ENCODE measurements around the gene MT1A. TPM values are rescaled to one million over a fixed set of nuclear protein-coding genes. Genes with fewer than 3 reads are reported as not detected.

Gene MT1A
- total RNA-seq, 2 experiments from 2014 or later = not detected

- CTCF ChIA-PET = interaction anchor here (1.1 kb wide), 1 partner anchor 10 kb away, joined by 3 read pairs; the partner anchor contains the start of gene MT1E
- DNase-seq = no peak
- peaks cover 90% of the 10 kb centered on the region for H3K27me3 Mint-ChIP-seq
- H3K36me3 Mint-ChIP-seq (ENCODE audit: low read depth) = no peaks in the 10 kb centered on the region
- H3K27ac Mint-ChIP-seq = no peak overlapping the region
- peaks cover 37% of the 10 kb centered on the region for H3K4me1 Mint-ChIP-seq
- H3K9me3 Mint-ChIP-seq = no peaks in the 10 kb centered on the region
- no peak overlapping the region for H3K4me3 Mint-ChIP-seq
- POLR2A ChIA-PET = no interaction called here
Observed at GRCh38 chr16:56635441-56635967, 3.0 kb upstream of the MT1A start.

DNA sequence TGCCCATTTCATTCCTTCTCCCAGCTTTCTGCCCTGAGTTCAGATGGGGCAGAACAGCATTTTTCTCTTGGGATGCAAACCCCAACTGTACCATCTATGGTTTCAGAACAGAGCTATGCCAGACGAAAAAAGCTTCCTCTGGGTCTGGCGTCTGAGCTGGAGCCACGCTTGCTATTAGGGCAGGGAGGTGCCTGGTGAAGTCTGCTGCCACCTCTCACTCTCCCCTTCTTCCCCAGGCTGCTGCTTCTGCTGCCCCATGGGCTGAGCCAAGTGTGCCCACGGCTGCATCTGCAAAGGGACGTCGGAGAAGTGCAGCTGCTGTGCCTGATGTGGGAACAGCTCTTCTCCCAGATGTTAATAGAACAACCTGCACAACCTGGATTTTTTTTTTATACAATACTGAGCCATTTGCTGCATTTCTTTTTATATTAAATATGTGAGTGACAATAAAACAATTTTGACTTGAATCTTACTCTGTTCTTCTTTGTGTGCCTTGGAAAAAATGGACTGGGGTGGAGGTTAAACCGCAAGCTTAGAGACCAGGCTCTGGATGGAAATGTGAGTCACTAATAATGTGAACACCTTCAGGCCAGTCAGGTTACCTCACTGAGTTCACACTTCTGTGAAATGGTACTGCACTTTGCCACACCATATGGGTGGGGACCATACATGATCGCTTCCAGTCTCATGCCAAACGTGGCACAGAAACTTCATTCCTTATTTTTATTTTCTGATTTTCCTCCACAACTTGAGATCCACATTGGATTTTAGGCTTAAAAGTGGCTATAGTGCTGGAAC lies 1.7 kb upstream of the MT1A start:
- Mint-ChIP-seq H3K27me3 (peaks cover 86% of the 10 kb centered on the region), H3K36me3 (ENCODE audit: low read depth) (no peaks in the 10 kb centered on the region), H3K4me1 (peaks cover 35% of the 10 kb centered on the region), H3K9me3 (no peaks in the 10 kb centered on the region), H3K27ac (no peak overlapping the region), H3K4me3 (no peak overlapping the region)
- ChIA-PET CTCF (interaction anchor here (1.3 kb wide), 1 partner anchor 65 kb away, joined by 4 read pairs; no protein-coding TSS in a partner anchor), POLR2A (interaction anchor here (0.6 to 2.4 kb wide), 3 partner anchors 12 to 46 kb away, joined by 3 to 9 read pairs (median 3); partner anchors contain the start of genes MT1E and MT1X)
- DNase-seq = no peak

- CTCF ChIA-PET = no interaction called here
- no peak for DNase-seq
- Mint-ChIP-seq H3K4me1 (peaks cover 47% of the 10 kb centered on the region), H3K9me3 (no peaks in the 10 kb centered on the region), H3K4me3 (no peak overlapping the region), H3K36me3 (ENCODE audit: low read depth) (no peaks in the 10 kb centered on the region), H3K27ac (no peak overlapping the region), H3K27me3 (peaks cover 81% of the 10 kb centered on the region)
- POLR2A ChIA-PET = no interaction called here
Observed at GRCh38 chr16:56639045-56639444, 579 bp downstream of the MT1A start.

GRCh38 chr16:56640076-56640475 lies 1.6 kb downstream of the MT1A start:
- peaks cover 45% of the 10 kb centered on the region for H3K4me1 Mint-ChIP-seq
- POLR2A ChIA-PET = interaction anchor here (0.5 to 1.2 kb wide), 2 partner anchors 292 to 1645 kb away, joined by 3 read pairs; partner anchors contain the start of gene HERPUD1

GRCh38 chr16:56641166-56641565 lies 2.7 kb downstream of the MT1A start:
- POLR2A ChIA-PET = interaction anchor here (0.9 to 1.2 kb wide), 2 partner anchors 20 to 290 kb away, joined by 3 read pairs; partner anchors contain the start of gene HERPUD1
- Mint-ChIP-seq H3K27me3 (peaks cover 75% of the 10 kb centered on the region), H3K4me3 (no peak overlapping the region), H3K27ac (no peak overlapping the region), H3K36me3 (ENCODE audit: low read depth) (no peaks in the 10 kb centered on the region), H3K4me1 (peaks cover 38% of the 10 kb centered on the region), H3K9me3 (no peaks in the 10 kb centered on the region)
- DNase-seq = no peak
- CTCF ChIA-PET = interaction anchor here (4.0 kb wide), 1 partner anchor 61 kb away, joined by 32 read pairs; no protein-coding TSS in a partner anchor

More at GRCh38 chr16:56640076-56640475, 1.6 kb downstream of the MT1A start:
- H3K9me3 Mint-ChIP-seq = no peaks in the 10 kb centered on the region
- peaks cover 76% of the 10 kb centered on the region for H3K27me3 Mint-ChIP-seq
- no peaks in the 10 kb centered on the region for H3K36me3 Mint-ChIP-seq (ENCODE audit: low read depth)
- no peak overlapping the region for H3K4me3 Mint-ChIP-seq
- CTCF ChIA-PET = no interaction called here
- no peak for DNase-seq
- no peak overlapping the region for H3K27ac Mint-ChIP-seq

GRCh38 chr16:56643080-56643778 lies 4.8 kb downstream of the MT1A start:
- Mint-ChIP-seq H3K36me3 (ENCODE audit: low read depth) (no peaks in the 10 kb centered on the region), H3K4me1 (peaks cover 24% of the 10 kb centered on the region), H3K9me3 (no peaks in the 10 kb centered on the region), H3K27me3 (peaks cover 68% of the 10 kb centered on the region), H3K27ac (no peak overlapping the region), H3K4me3 (peak overlapping the region; percentile 58)
- peak; percentile 85 for DNase-seq
- POLR2A ChIA-PET = interaction anchor here (0.7 to 1.9 kb wide), 8 partner anchors 9 to 40 kb away, joined by 3 to 12 read pairs (median 4); partner anchors contain the start of genes MT1E, MT1F, MT1X and MT2A
- CTCF ChIA-PET = interaction anchor here (0.5 to 4.0 kb wide), 25 partner anchors 10 to 172 kb away, joined by 3 to 32 read pairs (median 4); partner anchors contain the start of genes MT1E, MT1F, MT1X and MT2A

GRCh38 chr16:56643833-56644232 lies 5.4 kb downstream of the MT1A start:
- no peaks in the 10 kb centered on the region for H3K9me3 Mint-ChIP-seq
- peaks cover 70% of the 10 kb centered on the region for H3K27me3 Mint-ChIP-seq
- no peak overlapping the region for H3K27ac Mint-ChIP-seq
- ChIA-PET POLR2A (interaction anchor here (0.7 to 1.9 kb wide), 7 partner anchors 9 to 39 kb away, joined by 3 to 12 read pairs (median 4); partner anchors contain the start of genes MT1E, MT1F, MT1X and MT2A), CTCF (interaction anchor here (0.5 to 4.0 kb wide), 24 partner anchors 10 to 171 kb away, joined by 3 to 32 read pairs (median 4); partner anchors contain the start of genes MT1E, MT1F, MT1X and MT2A)
- H3K4me1 Mint-ChIP-seq = peaks cover 22% of the 10 kb centered on the region
- H3K36me3 Mint-ChIP-seq (ENCODE audit: low read depth) = no peaks in the 10 kb centered on the region
- peak overlapping the region; percentile 58 for H3K4me3 Mint-ChIP-seq
- no peak for DNase-seq

GRCh38 chr16:56645311-56645710 lies 6.8 kb downstream of the MT1A start:
- POLR2A ChIA-PET = no interaction called here
- no peaks in the 10 kb centered on the region for H3K36me3 Mint-ChIP-seq (ENCODE audit: low read depth)
- peaks cover 68% of the 10 kb centered on the region for H3K27me3 Mint-ChIP-seq
- H3K27ac Mint-ChIP-seq = no peak overlapping the region
- H3K9me3 Mint-ChIP-seq = no peaks in the 10 kb centered on the region
- H3K4me3 Mint-ChIP-seq = no peak overlapping the region
- DNase-seq = no peak
- H3K4me1 Mint-ChIP-seq = peaks cover 22% of the 10 kb centered on the region
- CTCF ChIA-PET = no interaction called here

GRCh38 chr16:56645838-56646237 lies 7.4 kb downstream of the MT1A start:
- ChIA-PET POLR2A (no interaction called here), CTCF (no interaction called here)
- Mint-ChIP-seq H3K4me1 (peaks cover 22% of the 10 kb centered on the region), H3K4me3 (no peak overlapping the region), H3K27ac (no peak overlapping the region), H3K36me3 (ENCODE audit: low read depth) (no peaks in the 10 kb centered on the region), H3K27me3 (peaks cover 65% of the 10 kb centered on the region), H3K9me3 (no peaks in the 10 kb centered on the region)
- no peak for DNase-seq

DNA sequence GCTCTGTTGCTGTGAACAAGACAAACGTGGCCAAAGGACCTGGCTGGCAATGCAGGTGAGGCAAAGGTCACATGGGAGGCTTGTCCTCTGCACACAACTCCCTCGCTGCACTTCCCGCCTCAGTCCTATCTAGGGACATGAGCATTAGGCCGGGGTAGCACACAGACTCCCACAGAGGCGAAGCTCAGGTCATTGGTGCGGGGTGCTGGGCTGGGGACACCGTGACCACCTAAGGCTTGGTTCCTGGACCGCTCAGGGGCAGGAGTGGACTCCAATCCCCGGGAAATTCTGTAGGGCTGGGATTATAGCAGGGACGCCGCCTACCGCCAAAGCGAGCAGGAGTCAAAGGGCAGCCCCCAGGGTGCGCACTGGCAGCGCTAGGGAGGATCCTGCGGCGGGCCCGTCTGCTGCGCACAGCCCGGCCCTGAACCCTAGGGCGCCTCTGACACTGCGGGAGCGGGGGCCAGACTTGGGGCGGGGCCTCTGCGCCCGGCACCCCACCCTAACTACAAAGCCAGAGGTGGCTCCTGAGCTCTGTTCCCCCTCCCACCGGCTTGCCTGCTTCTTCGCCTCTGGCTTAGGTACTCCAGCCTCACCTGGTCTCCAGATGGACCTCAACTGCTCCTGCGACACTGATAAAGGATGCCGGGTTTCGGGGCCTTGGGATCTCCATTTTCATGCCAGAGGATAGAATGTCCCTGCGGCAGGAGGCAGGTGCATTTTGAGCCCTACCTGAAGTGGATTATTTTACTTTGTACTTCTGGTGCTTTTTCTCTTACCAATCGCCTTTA lies 9.4 kb downstream of the MT1A start:
- Mint-ChIP-seq H3K9me3 (no peaks in the 10 kb centered on the region), H3K27ac (no peak overlapping the region), H3K4me3 (no peak overlapping the region), H3K36me3 (ENCODE audit: low read depth) (no peaks in the 10 kb centered on the region), H3K4me1 (peaks cover 15% of the 10 kb centered on the region), H3K27me3 (peaks cover 67% of the 10 kb centered on the region)
- no peak for DNase-seq
- ChIA-PET POLR2A (interaction anchor here (1.6 kb wide), 1 partner anchor 22 kb away, joined by 4 read pairs; the partner anchor contains the start of gene MT1E), CTCF (interaction anchor here (0.6 kb wide), 1 partner anchor 1691 kb away, joined by 3 read pairs; no protein-coding TSS in a partner anchor)

- ChIA-PET POLR2A (interaction anchor here (0.6 to 1.6 kb wide), 3 partner anchors 8 to 24 kb away, joined by 3 to 4 read pairs (median 3); partner anchors contain the start of genes MT1E and MT1F), CTCF (no interaction called here)
- Mint-ChIP-seq H3K9me3 (no peaks in the 10 kb centered on the region), H3K4me3 (no peak overlapping the region), H3K27me3 (peaks cover 65% of the 10 kb centered on the region), H3K36me3 (ENCODE audit: low read depth) (no peaks in the 10 kb centered on the region), H3K4me1 (peaks cover under 1% of the 10 kb centered on the region), H3K27ac (no peak overlapping the region)
- DNase-seq = no peak
Observed at GRCh38 chr16:56649271-56649670, 10.8 kb downstream of the MT1A start.

DNA sequence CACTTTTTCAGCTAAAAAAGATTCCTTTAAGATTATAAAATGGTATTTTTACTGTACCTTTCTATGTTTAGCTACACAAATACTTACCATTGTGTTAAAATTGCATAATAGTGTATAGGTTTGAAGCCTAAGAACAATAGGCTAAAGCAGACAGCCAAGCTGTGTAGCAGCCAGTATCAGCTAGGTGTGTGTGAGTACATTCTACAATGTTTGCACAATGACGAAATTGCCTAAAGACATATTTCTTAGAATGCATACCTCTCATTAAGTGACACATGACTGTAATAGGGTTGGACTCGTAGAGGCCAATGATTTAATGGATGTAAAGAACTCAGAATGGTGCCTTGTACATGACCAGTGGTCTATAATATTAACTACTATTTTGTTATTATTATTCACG lies 11.4 kb downstream of the MT1A start:
- peaks cover 64% of the 10 kb centered on the region for H3K27me3 Mint-ChIP-seq

More for the DNA sequence above, 11.4 kb downstream of the MT1A start:
- ChIA-PET CTCF (no interaction called here), POLR2A (no interaction called here)
- Mint-ChIP-seq H3K27ac (no peak overlapping the region), H3K9me3 (no peaks in the 10 kb centered on the region), H3K36me3 (ENCODE audit: low read depth) (no peaks in the 10 kb centered on the region), H3K4me3 (no peak overlapping the region), H3K4me1 (no peaks in the 10 kb centered on the region)
- DNase-seq = no peak

Data from activated CD4-positive, alpha-beta memory T cell treated with anti-CD3 and anti-CD28 coated beads, Interleukin-2, amount 10 ng/mL, durations not matched to agents 7 days and 5 days (primary cell).